Activated CD4-positive, CD25-positive, alpha-beta regulatory T cell treated with anti-CD3 and anti-CD28 coated beads, Interleukin-2, amount 50 U/mL, for 16 hours (primary cell): ENCODE measurements around the gene HDGFL2.

Experiments
- DNase-seq: peaks from one replicate; pipeline ENCODE4 v3.0.0-alpha.2; 2020; ENCODE audit warnings: low read depth, low spot score

Gene HDGFL2

GRCh38 chr19:4497770-4498389 is 25.8 kb downstream of the HDGFL2 start:
- DNase-seq, result no peak

- DNase-seq, result no peak
These were observed 26.6 kb downstream of the HDGFL2 start for GRCh38 chr19:4498694-4499093.

- DNase-seq, result no peak
These were observed 27.2 kb downstream of the HDGFL2 start for GRCh38 chr19:4499318-4499717.

- DNase-seq, result no peak
These were observed 27.8 kb downstream of the HDGFL2 start for GRCh38 chr19:4499855-4500254.

GRCh38 chr19:4500841-4501591 is 28.9 kb downstream of the HDGFL2 start:
- DNase-seq, result no peak

GRCh38 chr19:4501691-4502090 is 29.6 kb downstream of the HDGFL2 start:
- no peak for DNase-seq

GRCh38 chr19:4502282-4503131 is 30.4 kb downstream of the HDGFL2 start:
- DNase-seq, result no peak

GRCh38 chr19:4503132-4503824 is 31.2 kb downstream of the HDGFL2 start:
- DNase-seq, result no peak

- DNase-seq, result no peak
These were observed 31.7 kb downstream of the HDGFL2 start for GRCh38 chr19:4503825-4504170.

- no peak for DNase-seq
These were observed 32.2 kb downstream of the HDGFL2 start for GRCh38 chr19:4504297-4504701.

- no peak for DNase-seq
These were observed 32.9 kb downstream of the HDGFL2 start for GRCh38 chr19:4504891-4505569.

- no peak for DNase-seq
These were observed 33.7 kb downstream of the HDGFL2 start for GRCh38 chr19:4505570-4506448.

GRCh38 chr19:4506449-4507149 is 34.5 kb downstream of the HDGFL2 start:
- DNase-seq, result no peak

- no peak for DNase-seq
These were observed 35.0 kb downstream of the HDGFL2 start for GRCh38 chr19:4507150-4507452.

GRCh38 chr19:4507804-4508203 is 35.7 kb downstream of the HDGFL2 start:
- no peak for DNase-seq

GRCh38 chr19:4508698-4509097 is 36.6 kb downstream of the HDGFL2 start:
- no peak for DNase-seq

GRCh38 chr19:4510435-4511255 is 38.5 kb downstream of the HDGFL2 start:
- no peak for DNase-seq

- no peak for DNase-seq
These were observed 39.4 kb downstream of the HDGFL2 start for GRCh38 chr19:4511300-4512054.
